GM18517 (cell line): ENCODE data around the gene PMPCA.
"Not testable (repeated sequence)": the region's sequence is repeated elsewhere in the genome, so short reads cannot be mapped to it uniquely, and the experiment has no call there.

ENCODE experiments used
- ATAC-seq: cut with Tn5 transposase; IDR thresholded peaks from one replicate; pipeline ENCODE4 v1.9.1; 2021; ENCODE audit warnings: mild to moderate bottlenecking, moderate library complexity; ENCODE audit not compliant: unreplicated experiment

The PMPCA gene

DNA sequence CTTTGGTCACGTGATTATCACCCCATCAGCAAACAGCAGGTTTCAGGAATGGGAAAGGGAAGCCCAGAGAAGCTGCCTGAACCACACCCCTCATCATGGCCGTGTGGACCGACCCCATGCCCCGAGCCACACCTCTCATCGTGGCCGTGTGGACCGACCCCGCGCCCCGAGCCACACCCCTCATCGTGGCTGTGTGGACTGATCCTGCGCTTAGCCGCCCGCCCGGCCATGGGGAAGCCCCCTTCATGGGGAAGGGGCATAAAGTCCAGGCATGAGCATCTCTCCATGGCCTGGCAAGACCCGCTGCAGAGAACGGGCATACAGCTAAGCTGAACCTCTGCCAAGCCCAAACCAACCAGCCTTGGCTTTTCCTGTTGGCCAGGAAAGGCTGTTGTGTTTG lies 16.9 kb upstream of the PMPCA start:
- no peak for ATAC-seq

DNA sequence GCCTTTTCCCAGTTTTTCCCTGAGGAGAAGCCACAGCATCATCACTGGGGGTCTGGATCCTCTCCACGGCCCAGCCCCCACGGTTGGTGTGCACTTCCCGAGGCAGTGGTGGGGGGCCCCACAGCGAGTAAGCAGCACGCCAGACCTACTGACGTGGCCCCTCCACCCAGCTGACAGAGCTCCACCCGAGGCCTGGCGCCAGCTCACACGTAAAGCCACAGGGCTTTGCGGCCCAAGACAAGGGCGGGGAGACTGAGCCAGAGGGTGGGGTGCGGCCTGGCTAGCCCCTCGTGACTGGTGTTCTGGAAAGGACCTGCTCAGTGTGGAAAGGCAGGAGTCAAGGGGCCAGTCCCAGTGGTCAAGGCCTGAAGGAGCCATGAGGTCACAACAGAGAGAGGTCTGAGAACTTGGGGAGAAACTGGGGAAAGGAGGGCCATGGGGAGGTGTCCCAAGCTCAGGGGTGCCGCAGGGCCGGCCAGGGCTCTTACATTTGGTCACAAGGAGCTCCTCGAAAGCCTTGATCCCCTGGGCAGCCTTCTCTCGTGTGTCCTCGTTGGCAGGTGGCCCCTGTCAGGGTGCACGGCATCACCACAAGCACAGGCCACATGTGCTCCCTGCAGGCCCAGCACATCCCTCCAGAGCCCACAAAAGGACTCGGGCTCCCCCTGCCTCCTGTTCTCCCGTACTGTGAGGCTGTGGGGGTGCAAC lies 16.0 kb upstream of the PMPCA start:
- ATAC-seq, result no peak

DNA sequence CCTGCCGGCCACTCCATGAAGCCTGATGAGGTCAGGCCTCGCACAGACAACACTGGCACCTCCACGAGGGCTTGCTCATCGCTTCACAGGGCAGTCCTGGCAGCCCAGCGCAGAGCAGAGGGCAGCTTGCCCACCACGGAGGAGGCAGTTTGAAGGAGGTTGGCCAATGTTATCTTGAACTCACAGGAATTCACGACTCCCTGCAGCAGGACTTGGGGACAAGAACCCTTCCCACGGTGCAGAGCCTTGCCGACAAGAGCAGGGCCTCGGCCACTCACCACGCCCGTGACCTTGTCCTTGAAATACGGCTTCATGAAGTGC lies 15.5 kb upstream of the PMPCA start:
- no peak for ATAC-seq

DNA sequence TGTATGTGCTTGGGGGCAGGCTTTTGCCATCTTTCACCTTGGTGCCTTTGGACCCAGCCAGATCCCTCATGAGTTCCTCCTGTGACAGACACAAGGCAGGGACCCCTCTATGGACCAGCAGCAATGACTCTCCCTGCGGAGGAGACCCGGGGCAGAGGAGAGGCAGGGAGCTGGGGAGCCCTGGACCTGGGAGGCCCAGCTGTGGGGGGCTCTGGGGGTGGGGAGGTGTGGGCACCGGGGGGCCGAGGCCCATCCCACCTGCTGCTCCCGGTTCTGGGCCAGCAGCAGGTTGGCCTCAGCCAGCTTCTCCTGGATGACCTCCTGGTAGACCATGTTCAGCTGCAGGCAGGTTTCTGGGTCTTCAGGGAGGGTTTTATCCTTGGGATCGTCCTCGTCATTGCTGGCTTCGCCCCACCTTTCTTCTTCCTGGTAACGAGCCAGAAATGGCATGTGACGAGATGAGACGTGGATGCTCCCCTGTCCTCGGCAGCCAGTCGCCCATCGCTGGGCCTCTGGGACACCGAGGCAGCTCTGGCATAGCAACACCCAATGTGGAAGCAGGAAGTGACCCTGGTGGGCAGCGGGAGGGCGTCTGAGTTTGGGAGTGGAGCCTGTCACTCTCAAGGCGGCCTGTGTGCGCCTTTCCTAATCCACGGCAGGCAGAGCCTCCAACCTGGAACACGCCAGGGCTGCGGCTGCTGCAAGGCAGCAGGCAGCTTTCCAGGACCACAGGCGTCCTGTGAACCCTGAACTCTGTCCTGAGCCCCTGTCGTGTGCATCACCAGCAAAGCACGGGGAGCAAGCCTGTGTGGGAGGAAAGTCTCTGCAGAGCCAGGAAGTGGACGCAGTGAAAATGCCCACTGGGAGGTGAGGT lies 14.9 kb upstream of the PMPCA start:
- no peak for ATAC-seq

DNA sequence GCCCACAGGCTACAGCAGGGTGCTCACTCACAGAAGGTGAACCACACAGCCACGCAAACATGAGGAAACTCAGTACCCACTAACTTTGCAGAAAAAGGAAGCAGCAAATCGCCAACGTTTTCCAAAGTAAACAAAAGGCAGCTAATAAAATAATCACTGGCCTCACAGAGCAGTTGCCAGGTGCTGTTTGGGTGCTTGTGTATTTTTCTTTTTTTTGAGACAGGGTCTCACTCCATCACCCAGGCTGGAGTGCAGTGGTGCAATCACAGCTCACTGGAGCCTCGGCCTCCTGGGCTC lies 14.3 kb upstream of the PMPCA start:
- no peak for ATAC-seq

DNA sequence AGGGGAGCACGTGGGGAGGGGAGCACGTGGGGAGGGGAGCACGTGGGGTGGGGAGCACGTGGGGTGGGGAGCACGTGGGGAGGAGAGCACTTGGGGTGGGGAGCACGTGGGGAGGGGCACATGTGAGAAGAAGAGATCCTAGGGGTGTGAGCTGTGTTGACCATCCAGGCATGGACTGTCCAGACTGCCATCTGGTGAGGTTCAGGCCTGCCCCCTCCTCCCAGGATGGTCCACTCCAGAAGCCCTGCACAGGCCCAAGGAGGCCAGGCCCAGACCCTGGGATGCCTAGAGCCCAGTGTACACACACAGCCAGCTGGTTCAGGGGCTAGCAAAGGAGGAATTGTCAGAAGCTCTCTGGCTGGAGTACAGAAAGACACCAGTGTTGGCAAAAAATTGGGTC lies 12.8 kb upstream of the PMPCA start:
- ATAC-seq, result no peak

DNA sequence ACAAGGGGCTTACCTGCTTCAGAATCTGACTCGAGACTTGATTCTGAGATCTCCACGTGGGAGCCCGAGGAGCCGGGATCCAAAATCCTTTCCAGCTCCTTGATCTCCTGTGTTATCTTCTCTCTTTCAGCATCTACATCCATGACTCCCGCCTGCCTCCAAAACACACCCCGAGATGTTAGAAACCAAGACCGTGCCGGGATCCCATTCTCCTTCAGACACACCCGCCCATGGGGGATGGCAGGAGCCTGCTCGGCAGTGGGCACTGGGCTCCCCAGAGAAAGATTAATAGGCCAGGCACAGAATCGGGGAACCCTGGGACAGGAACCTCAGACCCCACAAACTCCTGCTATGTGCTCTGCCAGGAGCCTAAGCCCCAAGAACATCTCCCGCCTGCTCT lies 12.2 kb upstream of the PMPCA start:
- no peak for ATAC-seq

DNA sequence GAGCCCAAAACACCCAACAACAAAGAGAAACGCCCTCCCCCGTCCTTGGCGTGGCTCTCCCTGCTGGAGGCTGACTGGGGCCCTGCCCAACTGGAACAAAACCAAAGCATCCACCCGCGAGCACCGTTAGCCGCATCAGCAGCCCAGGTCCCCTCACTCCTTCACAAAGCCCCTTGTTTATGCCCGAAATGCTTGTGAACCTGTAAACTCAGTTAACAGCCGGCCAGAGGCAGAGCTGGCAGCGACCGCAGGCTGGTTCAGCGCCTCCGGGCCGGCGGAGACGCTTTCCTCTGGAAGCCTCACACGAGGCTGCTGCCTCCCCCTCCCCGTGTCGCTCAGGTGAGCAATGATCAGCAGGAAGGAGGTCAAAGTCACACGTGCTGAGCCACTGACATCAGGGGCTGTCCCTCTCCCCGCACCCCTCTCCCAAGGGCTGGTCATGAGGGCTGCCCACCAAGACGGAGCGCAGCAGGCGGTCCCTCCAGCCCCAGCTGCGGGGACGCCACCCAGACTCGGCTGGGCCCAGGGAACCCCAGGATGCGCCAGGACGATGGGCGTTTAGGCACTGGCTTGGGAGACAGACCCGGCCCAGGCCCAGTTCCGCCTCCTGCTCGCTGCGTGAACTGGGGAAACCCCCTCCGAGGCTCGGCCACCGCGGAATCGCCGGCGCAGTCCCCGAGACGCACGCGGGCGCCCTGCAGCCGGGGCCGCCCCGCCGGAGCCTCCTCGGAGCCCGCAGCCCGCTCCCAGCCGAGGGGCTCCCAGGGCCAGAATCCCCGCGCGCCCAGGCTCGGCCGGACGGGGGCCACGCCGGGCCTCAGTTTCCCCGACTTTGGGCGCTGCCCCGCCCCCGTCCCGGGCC lies 11.1 kb upstream of the PMPCA start:
- no peak for ATAC-seq

DNA sequence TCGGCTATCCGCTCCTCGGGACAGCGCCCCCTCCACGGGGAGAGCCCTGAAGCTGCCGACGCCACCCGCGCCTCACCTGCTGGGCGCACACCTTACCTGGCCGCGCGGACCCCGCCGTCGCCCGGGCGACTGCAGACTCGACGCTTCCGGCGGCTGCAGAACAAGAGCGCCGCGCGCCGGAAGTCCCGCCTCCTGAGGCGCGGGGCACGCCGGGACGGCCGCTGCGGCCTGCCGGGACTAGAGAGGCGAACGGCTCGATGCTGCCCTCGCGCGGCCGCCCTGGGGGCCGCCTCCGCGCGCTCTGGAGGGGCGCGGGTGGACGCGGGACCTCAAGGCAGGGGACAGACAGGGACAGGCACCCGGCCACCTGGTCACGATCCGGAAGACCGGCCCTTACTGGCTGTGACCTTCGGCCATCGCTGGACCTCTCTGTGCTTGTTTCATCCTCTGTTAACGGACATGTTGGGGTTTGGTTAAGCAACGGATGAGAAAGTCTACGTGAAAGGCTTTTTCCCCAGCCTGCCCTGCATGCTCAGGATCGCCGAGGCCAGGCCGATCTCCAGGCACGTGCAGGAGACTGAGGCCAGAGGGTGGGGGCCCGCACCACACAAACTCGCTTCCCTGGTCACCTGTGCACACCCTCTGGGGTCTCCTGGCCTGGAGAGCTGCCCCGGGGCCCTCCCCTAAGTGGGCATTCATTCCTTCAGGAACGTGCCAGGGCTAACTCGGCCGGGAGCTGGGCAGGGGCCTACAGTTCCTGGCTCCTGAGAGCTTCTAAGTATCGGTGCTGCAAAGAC lies 10.2 kb upstream of the PMPCA start, which contains the start of gene SNAPC4:
SNAPC4 (minus strand) TSS at position 133 of the 797 bp plus-strand sequence. CDS start 1,742 bp downstream, outside the sequence.
- ATAC-seq, result peak; percentile 57

DNA sequence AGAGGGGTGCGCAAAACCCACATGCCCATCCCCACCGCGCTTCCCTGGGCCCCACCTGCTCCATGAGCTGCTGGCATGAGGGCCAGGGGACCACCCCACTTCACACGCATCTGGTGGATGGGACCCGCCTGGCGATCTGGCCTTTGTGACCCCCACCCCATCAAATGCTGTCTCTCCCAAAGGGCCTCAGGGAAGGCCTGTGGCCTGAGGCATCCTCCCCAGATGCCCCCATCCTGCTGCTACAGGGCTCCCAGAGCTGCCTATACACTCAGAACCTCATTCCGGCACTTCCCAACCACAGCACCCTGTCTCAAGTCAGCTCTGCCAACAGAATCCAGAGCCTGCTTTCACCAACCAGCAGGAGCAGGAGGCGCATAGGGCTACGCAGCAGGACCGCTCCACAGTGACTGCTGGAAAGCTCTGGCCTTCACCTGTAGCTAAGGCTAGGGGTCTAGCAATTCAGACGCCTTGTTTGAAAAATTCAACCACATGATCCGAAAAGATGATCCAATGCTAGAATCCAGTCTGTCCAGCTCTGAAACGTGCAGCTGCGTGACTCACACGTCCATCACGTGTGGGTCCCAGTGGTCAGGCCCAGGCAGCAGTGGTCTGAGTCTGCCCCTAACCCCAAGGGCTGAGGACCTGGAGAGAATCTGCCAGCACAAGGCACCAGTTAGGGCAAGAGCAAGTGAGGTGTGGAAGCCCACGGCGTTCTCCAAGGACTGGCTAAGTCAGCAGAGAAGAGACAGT lies 9.1 kb upstream of the PMPCA start:
- ATAC-seq, result no peak

DNA sequence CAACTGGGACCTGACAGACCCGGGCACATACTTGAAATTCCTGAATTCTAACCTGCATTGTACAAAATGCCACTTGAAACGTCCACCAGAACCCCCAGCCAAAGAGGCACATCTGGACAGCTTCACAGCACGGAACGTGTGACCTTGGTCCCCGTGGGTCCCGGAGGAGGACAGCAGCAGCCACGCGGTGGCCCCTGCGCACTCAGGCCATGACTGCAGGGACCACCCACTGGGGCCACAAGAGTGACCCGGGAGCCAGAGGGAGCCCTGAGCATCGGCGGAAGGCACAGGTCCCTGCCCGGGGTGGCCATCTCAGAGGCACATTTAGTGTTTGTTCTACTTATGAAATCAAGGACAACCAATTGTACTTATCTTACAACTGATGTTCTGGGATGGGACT lies 8.4 kb upstream of the PMPCA start:
- ATAC-seq, result no peak

DNA sequence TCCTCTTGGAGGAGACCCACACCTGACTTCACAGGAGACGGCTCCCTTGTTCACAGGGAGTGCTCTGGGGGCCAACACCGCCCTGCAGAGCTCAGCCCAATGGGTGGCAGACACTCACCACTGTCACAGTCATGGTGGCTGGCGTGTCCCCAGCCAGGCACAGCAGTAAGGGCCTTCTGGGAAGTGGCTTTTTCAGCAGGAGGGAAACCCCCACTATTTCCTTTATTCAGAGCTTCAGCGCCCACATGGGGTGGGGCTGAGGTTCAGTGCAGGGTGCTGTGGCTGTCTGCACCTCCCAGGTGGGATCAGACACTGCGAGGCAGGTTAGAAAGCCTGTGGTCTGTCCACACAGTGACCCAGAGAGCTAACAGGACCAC lies 6.9 kb upstream of the PMPCA start:
- no peak for ATAC-seq

DNA sequence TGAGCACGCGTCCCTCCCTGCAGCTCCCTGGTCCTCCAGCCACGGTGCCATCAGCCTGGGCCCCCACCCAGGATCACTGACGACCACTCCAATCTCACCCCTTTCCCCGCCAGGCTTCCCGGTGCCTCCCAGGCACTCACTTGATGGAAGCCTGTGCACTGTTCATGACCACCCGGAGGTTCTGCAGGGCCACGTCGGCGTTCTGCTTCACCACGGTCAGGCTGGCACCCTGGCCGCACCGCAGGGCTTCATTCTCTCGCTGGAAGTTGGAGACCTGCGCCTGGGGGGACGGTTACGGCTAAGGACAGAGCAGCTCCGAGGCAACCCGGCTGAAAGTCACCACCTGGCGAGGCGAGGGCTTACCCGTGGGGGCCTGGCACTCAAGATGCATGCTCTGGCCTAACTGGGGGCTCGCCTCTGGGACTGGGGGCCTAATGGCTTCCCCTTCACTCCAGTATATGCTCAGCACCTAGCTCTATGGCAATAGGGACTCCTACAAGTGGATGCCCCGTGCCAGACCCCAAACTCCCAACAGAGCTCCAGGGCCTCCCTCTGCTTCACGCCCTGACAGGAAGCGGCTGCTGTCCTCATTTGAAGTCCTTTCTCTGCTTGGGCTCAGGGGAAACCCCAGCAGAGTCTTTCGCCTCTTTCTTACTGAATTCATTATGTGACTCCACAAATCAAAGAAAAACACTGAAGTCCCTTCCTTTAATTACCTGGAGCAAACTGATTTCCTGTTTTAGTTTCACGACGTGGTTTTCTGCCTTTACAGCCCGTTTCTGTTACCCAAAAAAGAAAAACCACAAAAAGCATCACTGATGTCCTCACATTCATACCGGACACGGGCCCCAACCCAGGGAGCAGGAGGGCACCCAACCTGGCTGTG lies 6.3 kb upstream of the PMPCA start:
- ATAC-seq, result no peak

DNA sequence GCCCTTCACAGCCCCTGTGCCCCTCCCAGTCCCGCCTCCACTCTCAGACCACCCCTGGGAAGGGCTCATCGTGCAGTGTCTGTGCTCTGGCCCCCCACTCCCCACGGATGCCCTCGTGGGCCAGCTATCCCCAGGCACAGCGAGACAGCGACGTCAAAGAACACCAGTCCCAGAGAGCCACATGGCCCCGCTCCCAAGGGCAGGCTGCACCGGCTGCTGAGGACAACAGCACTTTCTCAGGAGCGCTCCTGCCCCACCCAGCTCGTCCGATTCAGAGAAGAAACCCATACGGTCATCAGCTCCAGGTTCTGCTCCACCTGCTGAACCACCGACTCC lies 5.7 kb upstream of the PMPCA start:
- ATAC-seq, result no peak

DNA sequence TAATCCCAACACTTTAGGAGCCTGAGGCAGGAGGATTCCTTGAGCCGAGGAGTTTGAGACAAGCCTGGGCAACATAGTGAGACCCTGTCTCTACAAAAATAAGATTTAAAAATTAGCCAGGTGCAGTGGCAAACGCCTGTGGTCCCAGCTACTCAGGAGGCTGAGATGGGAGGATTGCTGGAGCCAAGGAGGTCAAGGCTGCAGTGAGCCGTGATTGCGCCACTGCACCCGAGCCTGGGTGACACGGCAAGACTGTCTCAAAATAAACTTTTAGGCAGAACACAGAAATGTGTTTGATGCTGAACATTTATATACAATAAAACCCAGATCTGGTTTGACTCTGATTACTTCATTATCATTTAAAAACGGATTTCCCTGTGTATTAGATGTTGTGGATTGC lies 5.0 kb upstream of the PMPCA start:
- ATAC-seq, result no peak

DNA sequence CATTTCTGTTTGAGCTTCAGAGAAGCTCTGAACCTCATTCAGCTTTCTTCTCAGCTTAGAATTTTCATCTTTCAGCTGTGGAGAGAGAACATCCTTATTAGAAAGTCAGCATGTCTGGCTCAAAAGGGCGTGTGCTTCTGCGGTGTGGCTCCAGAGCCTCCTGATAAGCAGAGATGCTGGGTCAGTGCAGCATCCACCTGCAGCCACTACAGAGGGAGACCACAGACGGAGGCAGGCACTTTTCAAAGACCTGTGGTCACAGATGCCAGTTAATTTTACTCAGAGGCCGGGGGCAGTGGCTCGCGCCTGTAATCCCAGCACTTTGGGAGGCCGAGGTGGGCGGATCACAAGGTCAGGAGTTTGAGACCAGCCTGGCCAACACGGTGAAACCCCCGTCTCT lies 4.6 kb upstream of the PMPCA start:
- not testable (repeated sequence) for ATAC-seq

DNA sequence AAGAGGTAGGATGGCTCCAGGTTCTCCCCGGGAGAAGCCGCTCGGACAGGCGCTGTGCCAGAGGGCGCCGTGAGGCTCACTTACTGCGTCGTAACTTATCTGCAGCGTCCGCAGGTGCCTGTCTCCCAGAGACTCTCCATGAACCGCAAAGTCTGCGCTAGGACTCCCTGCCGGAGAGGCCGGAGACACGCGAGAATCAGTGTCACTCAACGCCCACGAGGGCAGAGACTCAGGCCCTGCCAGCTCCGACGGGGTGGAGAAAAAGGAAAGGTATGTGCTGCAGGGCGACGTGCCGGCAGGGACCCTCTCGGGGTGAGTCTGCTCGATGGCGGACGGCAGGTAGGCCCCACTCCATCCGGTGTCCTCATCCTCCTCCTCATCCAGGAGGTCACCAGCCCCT lies 3.4 kb upstream of the PMPCA start:
- not testable (repeated sequence) for ATAC-seq

DNA sequence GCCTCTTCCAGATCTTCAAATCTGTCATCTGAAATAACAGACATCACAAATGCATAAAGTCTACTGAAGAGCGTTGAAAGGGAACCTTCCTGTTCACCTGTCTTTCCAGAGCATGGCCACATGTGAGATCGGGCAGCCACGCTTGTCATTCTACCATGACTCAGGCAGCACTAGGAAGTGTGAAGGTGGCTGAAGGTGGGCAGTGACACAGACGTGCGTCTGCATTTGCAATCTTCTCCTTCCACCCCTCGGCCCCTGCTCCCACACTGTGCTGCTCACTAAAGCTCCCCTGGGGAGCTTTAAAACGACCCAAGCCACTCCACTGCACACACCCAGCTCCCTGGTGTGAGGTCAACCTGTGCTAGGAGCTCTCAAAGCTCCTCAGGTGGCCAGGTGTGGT lies 2.5 kb upstream of the PMPCA start:
- no peak for ATAC-seq
